ENCODE data around the gene EOGT. TPM values are rescaled to one million over a fixed set of nuclear protein-coding genes. Genes with fewer than 3 reads are reported as not detected.

Gene EOGT
- total RNA-seq, 1 donor from 2014 or later, result 70.1 TPM

GRCh38 chr3:69008980-69009379 is 4.5 kb downstream of the EOGT start:
- peak; percentile 96 for DNase-seq

GRCh38 chr3:69005791-69006482 is 7.5 kb downstream of the EOGT start:
- no peak for DNase-seq

GRCh38 chr3:69005071-69005790 is 8.3 kb downstream of the EOGT start:
- DNase-seq, result no peak

GRCh38 chr3:69004138-69004537 is 9.3 kb downstream of the EOGT start:
- no peak for DNase-seq

- DNase-seq, result no peak
Observed at GRCh38 chr3:68999605-69000004, 13.9 kb downstream of the EOGT start.

- DNase-seq, result no peak
Observed at GRCh38 chr3:68999158-68999557, 14.3 kb downstream of the EOGT start.

- no peak for DNase-seq
Observed at GRCh38 chr3:68997887-68998286, 15.6 kb downstream of the EOGT start.

GRCh38 chr3:68996356-68996995 is 17.0 kb downstream of the EOGT start:
- no peak for DNase-seq

- no peak for DNase-seq
Observed at GRCh38 chr3:68988740-68989139, 24.7 kb downstream of the EOGT start.

- no peak for DNase-seq
Observed at GRCh38 chr3:68987322-68987721, 26.2 kb downstream of the EOGT start.

GRCh38 chr3:68986496-68987208 is 26.8 kb downstream of the EOGT start:
- no peak for DNase-seq

GRCh38 chr3:68985146-68985790 is 28.2 kb downstream of the EOGT start:
- DNase-seq, result no peak

GRCh38 chr3:68984011-68984530 is 29.4 kb downstream of the EOGT start:
- DNase-seq, result no peak

- DNase-seq, result no peak
Observed at GRCh38 chr3:68977486-68978167, 35.9 kb downstream of the EOGT start.

- DNase-seq, result no peak
Observed at GRCh38 chr3:68974711-68975110, 38.8 kb downstream of the EOGT start.

- DNase-seq, result no peak
Observed at GRCh38 chr3:68973639-68974038, 39.8 kb downstream of the EOGT start.

GRCh38 chr3:68972358-68972979 is 41.0 kb downstream of the EOGT start:
- DNase-seq, result peak; percentile 82

GRCh38 chr3:68964694-68965093 is 48.8 kb downstream of the EOGT start:
- DNase-seq, result no peak

- DNase-seq, result no peak
Observed at GRCh38 chr3:68963891-68964290, 49.6 kb downstream of the EOGT start.

- DNase-seq, result no peak
Observed at GRCh38 chr3:68963376-68963775, 50.1 kb downstream of the EOGT start.

- no peak for DNase-seq
Observed at GRCh38 chr3:68958932-68959331, 54.6 kb downstream of the EOGT start.
